ENCODE results near the gene ARHGAP31.
"Not testable (repeated sequence)": the region's sequence is repeated elsewhere in the genome, so short reads cannot be mapped to it uniquely, and the experiment has no call there.

- TF ChIP-seq, protein P1, sequence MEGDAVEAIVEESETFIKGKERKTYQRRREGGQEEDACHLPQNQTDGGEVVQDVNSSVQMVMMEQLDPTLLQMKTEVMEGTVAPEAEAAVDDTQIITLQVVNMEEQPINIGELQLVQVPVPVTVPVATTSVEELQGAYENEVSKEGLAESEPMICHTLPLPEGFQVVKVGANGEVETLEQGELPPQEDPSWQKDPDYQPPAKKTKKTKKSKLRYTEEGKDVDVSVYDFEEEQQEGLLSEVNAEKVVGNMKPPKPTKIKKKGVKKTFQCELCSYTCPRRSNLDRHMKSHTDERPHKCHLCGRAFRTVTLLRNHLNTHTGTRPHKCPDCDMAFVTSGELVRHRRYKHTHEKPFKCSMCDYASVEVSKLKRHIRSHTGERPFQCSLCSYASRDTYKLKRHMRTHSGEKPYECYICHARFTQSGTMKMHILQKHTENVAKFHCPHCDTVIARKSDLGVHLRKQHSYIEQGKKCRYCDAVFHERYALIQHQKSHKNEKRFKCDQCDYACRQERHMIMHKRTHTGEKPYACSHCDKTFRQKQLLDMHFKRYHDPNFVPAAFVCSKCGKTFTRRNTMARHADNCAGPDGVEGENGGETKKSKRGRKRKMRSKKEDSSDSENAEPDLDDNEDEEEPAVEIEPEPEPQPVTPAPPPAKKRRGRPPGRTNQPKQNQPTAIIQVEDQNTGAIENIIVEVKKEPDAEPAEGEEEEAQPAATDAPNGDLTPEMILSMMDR (IDR thresholded peaks at IDR 0.05) = not testable (repeated sequence)
- TF ChIP-seq TEAD4 (CRISPR knock-in tag; IDR thresholded peaks at IDR 0.05); HMGXB4 (CRISPR knock-in tag; IDR thresholded peaks at IDR 0.05); SP1 (CRISPR knock-in tag; conservative IDR thresholded peaks at IDR 0.05); TEAD1 (CRISPR knock-in tag; IDR thresholded peaks at IDR 0.05); FOXJ3 (CRISPR knock-in tag; IDR thresholded peaks at IDR 0.05; ENCODE audit: borderline replicate concordance): not testable (repeated sequence)
These were observed 26.6 kb downstream of the ARHGAP31 start for GRCh38 chr3:119320785-119321184.

Data from WTC11 (cell line).